GM18507 (cell line): ENCODE results near the gene COQ9.
"Not testable (repeated sequence)": the region's sequence is repeated elsewhere in the genome, so short reads cannot be mapped to it uniquely, and the experiment has no call there.

Experiments used
- DNase-seq: peaks from one replicate; pipeline ENCODE4 v3.0.0; 2011; ENCODE audit warnings: low read depth; ENCODE audit not compliant: insufficient read length; ENCODE audit errors: extremely low spot score
- FAIRE-seq: peaks from 2 replicates; lab custom pipeline; 2011; peaks lifted over from hg19 to GRCh38; lab: Jason Lieb, UNC

COQ9 gene

DNA sequence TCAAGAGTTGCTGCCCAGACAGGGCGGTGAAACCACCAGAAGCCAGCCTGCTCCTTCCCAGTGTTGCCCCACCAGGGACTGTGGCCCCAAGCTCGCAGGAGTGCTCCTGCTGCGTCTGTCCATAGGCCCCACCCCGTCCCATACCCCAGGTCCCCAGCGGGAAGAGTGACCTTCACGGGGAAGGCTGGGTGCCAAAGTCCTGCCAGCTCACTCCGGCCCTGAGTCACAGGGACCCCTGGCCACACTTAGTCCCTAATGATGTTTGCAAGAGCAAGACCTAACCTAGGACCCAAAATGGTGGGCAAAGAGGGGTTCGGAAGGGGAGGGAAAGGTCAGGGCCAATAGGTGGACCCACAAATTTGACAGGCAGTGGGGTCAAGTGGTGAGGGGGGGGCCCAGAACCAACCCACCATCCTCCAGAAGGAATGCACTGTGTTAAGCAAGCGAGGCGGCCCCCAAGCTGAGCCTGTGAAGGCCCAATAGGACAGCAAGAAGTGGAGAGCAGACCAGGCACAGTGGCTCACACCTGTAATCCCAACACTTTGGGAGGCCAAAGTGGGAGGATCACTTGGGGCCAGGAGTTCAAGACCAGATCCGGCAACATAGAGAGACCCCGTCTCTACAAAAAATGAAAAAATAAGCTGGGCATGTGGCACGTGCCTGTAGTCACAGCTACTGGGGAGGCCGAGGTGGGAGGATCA lies 35.7 kb downstream of the COQ9 start:
- FAIRE-seq = no peak
- DNase-seq = no peak

DNA sequence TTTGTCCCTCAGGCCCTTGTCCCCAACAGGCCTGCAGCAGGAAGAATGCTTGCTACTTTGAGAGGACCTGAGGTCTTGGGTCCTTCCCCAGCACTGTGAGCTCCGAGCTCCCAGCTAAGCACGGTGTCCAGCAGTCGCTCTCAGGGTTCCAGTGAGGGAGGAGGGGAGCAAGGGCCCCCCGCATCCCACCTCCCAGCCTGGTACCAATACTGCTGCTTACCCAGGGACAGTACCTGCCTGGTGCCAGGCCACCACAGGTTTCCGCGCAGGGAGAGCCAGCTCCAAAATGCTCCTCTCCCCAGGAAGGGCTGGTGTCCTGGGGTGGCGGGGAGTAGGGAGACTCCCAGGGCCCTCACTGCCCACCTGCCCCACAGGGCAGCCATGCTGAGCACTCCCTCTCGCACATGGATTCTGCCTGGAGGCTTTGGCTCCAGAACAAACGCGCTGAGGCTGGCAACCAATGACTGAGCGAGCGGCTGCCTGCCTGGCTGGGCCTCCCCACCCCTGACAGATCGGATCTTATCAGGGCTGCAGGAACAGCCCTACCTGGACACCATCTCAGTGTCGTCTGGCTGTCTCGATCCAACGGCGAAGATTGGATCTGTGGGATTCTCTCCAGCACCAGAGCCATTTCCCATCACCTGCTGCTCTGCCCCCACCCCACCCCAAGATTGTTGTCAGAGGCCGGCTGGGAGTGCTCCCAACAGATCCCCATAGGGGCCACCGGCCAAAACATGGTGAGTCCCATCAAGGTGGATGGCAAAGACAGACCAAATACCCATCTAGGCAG lies 36.6 kb downstream of the COQ9 start:
- FAIRE-seq = no peak
- DNase-seq = no peak

DNA sequence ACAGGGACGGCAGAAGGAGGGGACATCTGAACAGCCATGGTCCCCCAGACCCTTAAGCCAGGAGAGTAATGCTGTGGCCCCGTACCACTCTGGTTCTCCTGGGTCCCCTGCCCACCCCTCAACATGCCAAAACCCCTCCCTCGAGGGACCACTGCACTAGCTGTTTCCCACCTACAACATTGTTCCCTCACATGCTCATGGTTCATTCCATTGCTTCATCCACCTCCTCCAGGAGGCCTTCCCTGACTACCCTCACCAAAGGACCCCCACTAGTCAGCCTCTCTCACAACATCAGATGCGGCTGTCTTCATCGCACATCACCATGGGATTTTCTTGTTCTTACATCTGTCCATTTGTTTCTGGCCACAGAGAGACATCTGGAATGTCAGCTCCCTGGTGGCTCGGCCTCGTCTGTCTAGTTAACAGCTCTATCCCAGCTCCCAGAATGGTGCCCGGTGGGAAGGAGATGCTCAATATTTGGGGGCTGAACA lies 37.3 kb downstream of the COQ9 start:
- DNase-seq (no peak), FAIRE-seq (no peak)

DNA sequence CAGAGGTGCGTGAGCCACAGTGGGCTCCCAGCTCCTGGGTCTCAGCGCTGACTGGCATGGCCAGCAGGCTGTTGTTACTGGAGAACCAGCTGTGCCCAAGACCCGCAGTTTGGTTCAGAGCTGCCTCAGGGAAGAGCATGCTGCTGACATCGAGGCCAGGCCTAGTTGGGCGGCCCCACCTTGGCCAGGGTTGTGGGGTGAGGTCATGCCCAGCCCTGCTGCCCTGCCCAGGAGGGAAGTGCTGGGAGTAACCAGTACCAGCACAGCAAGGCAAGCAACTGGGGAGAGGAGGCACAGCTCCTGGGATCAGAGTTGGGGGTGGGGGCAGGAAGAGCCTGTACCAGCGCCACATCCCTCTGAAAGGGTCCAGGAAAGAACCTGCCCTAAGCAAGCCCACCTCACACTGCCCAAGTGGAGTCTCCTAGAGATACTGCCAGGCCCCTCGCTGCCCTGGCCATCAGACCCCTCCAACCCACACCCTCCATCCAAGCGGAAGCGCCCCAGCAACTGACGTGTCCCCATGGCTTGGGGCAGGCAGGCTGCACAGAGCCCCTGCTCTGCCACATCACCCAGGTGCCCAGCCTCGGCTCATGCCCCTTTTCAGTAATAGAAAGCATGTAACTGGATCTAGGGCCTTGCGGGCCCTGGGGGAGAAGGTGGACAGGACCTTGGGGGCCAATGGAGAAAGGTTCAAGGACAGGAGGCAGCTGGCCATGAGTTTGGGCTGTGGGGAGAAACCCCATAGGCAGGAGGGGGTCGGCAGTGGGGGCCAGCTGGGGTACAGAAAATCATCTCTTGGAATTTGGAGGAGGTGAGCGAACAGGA lies 38.0 kb downstream of the COQ9 start:
- FAIRE-seq = no peak
- DNase-seq = no peak

DNA sequence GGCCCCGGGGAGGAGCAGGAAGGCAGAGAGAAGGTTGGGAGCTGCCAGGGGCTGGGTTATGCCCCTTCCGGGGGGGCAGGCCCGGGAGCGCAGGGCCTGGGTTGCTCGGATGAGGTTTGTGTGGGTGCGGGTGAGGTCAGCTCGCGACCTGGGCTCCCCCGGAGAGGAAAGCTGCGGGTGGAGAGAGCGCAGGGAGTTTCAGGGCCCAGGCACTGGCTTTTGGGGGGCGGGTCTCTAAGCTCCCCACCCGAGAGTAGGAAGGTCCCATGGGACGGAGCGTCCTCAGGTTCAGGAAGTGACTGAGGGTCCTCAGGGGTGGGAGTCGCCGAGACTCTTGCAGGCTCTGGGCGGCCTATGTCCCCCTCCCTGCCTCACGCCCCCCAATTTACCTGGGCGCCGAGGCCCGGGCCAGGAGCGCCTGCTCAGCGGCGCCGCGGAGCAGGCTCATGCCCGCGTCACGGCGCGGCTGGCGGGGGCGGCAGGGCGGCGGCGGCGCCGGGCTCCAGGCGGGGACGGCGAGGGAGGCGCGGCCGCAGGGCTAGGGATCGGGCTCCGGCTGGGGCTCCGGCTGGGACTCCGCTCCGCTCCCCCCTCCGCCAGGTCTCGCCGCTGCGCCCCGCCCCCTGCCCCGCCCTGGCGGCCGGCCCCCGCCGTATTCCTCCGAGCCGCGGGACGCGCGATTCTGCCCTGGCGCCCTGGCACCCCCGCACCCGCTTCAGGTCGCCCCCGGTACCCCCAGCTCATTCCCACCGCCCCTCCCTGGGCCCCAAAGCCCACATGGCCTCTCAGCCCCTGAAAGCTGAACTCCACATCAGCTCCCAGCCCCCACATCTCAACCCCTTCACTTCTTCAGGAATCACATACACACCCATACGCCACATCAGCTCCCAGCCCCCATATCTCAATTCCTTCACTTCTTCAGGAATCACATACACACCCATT lies 38.9 kb downstream of the COQ9 start, which contains the start of gene DOK4:
Gene DOK4 (minus strand): TSS at position 578 of the 942 bp plus-strand sequence. CDS start 6,986 bp downstream, outside the sequence.
- FAIRE-seq (peak; percentile 73), DNase-seq (peak; percentile 86)

DNA sequence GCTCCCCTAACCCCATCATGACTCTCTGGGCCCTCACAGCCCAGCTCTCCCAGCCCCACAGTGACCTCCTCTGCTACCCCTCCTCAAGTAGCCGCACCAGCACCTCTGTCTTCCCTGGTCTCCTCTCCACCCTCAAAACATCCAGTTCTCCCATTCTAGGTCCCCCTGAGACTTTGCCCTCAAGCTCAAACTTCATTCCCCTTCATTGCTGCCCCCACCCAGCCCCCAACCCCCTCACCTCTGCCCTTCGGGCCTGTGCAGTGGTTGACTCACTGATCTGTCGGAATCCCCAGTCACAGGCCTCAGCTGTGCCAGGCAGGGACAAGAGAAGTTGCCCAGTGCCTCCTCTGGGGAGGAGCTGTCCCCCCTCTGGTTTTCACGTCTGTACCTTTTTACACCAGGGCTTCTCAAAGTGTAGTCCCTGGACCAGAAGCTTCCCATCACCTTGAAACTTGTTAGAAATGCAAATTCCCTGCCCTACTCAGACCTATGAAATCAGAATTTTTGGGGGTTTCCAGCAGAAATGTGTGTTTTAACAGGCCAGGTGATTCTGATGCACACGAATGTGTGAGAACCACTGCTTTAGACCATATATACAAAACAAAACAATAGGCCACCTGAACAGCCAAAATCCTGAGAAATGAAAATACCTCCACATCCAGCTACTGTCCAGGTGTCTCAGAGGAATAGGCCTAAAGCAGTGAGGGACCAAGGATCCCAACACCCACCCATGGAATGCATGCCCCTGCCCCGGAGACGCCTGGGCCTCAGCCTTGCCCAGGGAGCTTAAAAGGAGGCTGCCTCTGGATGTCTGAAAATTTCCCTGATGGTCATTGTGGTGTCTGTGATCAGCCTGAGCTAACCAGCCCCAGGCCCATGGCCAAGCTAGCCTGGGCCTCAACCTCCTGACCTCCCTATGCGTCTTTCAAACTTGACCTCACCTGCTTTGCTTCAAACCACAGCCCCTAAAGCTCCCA lies 39.9 kb downstream of the COQ9 start:
- no peak for DNase-seq
- no peak for FAIRE-seq

DNA sequence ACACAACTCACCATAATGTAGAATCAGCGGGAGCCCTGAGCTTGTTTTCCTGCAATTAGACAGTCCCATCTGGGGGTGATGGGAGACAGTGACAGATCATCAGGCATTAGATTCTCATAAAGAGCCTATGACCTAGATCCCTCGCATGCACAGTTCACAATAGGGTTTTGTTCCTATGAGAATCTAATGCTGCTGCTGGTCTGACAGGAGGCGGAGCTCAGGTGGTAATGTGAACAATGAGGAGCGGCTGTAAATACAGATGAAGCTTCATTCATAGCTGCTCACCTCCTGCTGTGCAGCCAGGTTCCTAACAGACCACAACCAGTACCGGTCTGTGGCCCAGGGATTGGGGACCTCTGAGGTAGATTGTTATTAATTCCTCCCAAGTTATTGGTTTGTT lies 42.0 kb downstream of the COQ9 start:
- DNase-seq (no peak), FAIRE-seq (no peak)

DNA sequence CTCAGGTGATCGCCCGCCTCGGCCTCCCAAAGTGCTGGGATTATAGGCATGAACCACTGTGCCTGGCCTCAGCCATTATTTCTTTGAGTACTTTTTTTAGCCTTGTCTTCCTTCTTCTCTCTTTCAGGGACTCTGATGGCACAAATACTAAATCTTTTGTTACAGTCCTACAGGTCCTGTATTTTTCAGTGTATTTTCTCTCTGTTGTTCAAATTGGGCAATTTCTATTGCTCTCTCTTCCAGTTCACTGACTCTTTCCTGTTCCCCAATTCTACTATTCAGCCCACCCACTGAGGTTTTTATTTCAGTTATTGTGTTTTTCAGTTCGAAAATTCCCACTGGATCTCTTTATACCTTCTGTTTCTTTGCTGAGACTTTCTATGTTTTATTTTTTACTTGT lies 46.5 kb downstream of the COQ9 start:
- DNase-seq = no peak
- FAIRE-seq = no peak

DNA sequence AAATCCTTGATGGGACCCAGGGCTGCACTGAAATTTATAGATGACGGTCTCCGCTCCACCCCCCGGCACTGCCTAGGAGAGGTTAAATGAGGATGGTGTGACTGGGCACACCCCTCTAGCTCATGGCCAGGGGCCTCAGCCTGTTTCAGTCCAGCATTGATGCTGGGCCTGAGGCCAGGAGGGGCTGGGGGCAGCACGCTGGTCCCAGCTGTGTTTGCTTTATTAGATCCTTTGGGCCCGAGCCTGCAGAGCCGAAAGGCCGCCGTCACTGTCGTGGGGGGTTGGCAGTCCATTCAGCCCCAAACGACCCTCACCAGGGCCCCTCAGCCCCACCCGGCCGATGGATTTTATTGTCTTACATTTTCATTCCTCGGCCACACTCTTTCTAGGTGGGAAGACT lies 49.8 kb downstream of the COQ9 start:
- DNase-seq = no peak
- no peak for FAIRE-seq

DNA sequence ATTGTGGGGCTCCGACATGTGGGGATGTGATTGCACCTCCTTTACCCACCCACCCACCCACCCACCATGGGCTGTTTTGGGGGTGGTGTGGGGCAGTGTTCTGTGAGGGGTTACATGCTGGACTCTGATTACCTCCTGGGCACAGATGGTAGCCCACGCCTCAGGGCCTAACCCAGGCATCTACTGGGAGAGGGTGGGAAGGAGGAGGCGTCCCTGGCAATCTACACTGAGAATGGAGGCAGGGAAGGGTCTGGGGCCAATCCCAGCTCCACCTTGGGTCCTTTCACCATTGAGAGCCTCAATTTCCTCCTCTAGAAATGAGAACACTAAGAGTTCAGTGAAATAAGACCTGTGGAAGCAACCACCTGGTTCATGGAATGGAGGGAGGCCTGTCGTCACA lies 50.8 kb downstream of the COQ9 start:
- no peak for FAIRE-seq
- DNase-seq = no peak

DNA sequence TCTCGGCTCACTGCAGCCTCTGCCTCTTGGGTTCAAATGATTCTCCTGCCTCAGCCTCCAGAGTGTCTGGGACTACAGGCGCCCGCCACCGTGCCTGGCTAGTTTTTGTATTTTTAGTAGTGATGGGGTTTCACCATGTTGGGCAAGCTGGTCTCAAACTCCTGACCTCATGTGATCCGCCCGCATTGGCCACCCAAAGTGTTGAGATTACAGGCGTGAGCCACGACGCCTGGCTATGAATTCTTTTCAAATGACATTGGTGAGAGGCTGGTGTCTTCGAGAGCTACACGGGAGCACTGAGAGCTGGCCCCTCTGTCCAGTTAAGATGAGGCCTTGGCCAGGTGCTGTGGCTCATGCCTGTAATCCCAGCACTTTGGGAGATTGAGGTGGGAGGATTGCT lies 52.7 kb downstream of the COQ9 start:
- not testable (repeated sequence) for FAIRE-seq

DNA sequence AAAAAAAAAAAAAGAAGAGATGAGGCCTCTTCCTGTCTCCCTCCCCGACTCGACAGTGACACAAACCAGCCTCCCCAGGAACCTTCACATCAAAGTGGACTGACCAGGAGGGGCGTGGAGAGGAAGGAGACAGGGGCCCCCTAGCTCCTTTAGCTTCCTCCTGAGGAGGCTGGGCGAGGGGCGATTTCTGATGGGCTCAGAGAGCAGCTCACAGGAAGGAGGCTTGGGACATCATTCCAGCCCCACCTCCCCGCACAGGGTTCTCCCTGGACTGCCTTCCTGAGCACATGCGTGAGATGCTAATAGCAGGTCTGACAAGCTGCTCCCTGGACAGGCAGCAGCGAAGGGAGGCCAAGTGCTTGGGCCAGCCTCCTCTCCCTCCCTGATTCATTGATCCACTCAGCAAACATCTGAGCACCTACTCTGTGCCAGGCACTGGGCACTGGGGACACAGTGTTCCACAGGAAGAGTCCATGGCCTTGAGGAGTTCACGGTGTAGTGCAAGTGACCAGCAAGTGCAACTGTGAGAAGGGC lies 53.4 kb downstream of the COQ9 start:
- DNase-seq = no peak
- no peak for FAIRE-seq

More for the DNA sequence above, 52.7 kb downstream of the COQ9 start:
- DNase-seq = not testable (repeated sequence)

DNA sequence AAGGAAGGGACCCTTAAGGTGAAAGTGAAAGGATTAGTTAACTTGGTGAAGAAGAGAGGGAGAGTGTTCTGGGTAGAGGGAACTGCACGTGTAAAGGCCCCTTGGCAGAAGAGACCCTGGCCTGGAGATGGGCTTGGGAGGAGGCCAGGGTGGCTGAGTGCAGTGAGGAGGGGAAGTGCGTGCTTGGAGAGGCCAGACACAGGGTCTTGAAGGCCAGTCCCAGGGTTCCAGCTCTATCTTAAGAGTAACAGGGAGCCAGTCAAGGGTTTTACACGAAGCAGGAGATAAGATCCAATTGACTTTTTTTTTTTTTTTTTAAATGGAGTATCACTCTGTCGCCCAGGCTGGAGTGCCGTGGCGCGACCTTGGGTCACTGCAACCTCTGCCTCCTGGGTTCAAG lies 54.2 kb downstream of the COQ9 start:
- FAIRE-seq = no peak
- no peak for DNase-seq

DNA sequence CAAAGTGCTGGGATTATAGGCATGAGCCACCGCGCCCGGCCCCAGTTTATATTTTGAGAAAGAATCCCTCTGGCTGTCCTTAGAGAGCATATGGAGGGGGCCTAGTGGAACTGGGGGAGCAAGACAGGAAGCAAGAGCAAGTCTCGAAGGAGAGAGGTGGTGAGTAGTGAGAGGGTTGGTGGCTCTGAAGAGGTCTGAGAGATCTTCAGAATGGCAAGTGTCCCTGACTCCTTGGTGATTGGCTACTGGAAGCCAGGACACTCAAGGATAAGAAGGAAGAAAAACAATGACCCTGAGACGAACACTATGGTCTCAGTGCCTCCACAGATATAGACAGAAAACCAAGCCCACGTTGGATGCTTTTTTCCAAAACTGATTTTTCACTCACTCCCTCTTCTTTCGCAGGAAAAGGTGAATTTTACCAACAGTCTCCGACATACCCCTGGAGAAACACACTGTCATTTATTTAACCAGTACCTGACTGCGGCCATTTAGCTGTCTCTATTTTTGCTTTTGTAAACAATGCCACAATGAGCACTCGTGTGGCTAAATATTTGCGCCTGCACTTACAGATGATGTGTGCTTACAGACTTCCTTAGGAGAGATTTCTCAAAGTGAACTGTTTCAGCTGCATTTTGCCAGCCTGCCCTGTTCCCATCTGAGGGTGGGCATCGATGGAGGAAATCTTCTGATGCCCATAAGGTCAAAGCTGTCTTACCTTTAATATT lies 54.9 kb downstream of the COQ9 start:
- no peak for DNase-seq
- FAIRE-seq = no peak

DNA sequence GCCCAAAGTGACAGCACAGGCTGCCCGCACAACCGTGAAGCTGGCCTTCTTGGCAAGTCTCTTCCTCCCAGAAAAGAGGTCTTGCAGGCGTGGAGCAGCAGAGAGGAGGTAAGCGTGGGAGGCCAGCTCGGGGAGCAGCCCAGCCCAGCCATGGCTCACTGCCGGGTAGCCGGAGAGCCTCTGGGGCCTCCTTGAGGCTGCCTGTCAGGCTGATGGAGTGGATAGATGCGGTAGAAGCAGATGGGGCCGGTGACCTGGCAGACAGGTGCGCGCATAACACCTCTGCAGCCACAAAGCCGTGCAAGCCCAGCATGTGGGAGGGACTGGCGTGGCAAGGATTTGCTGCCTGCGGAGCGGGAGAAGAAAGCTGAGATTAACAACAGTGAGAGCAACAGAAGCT lies 56.1 kb downstream of the COQ9 start:
- DNase-seq (no peak), FAIRE-seq (no peak)

DNA sequence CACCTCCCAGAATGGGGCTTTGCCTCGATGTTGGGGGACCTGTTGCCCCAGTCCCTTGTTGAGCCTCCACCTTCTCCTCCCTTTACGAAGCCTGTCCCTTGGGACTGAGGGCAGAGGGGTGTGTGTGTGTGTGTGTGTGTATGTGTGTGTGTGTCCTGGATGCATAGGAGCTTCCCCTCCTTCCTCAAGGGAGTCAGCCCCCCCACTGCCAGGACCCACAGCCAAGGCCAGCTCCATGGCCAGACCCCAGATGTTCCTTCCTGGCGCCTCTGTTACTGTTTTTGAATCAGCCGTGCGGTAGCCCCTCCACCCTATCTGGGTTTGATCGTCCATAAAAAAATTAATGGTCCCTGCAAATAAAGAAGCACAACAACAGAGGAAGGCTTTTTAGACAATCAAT lies 56.7 kb downstream of the COQ9 start:
- no peak for DNase-seq
- no peak for FAIRE-seq

DNA sequence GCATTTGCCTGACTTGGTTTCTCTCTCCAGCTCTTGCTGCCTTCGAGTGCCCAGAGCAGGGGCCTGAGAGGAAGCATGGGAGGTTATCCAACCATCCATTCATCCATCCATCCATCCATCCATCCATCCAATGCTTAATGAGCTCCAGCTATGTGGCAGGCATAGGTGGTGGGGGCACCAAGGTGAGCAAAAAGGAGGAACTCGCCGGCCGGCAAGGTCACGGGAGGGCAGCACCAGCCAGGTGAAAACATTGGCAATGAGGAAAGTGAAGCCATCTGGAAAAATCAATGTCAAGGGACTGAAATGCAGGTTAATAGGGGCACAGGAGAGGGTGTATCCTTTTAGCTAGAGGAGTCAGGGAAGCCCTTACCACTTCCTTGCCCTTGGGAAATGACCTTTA lies 57.2 kb downstream of the COQ9 start:
- FAIRE-seq (no peak), DNase-seq (no peak)
